Spinal cord (tissue), 10 donors: ENCODE measurements around the gene IRGC. TPM values are rescaled to one million over a fixed set of nuclear protein-coding genes. Genes with fewer than 3 reads are reported as not detected.
A peak's percentile ranks its signal among the peaks of the same experiment; 100 is the strongest.

Source experiments
- DNase-seq, 6 donors: peaks; one replicate each; pipeline versions ENCODE4 v3.0.0 to v3.0.0-alpha.2; 2013 to 2015; ENCODE audit warnings: low spot score in 6 of 6, low read depth in 4 of 6
- H3K27ac ChIP-seq: one replicate; pipeline ENCODE4 v1.5.1; 2013; ENCODE audit warnings: low read depth, low read length, control low read depth
- H3K27me3 ChIP-seq: one replicate; pipeline ENCODE4 v1.6.1; 2013; ENCODE audit warnings: low read length; ENCODE audit not compliant: control insufficient read depth, insufficient read depth
- H3K36me3 ChIP-seq: one replicate; pipeline ENCODE4 v1.6.1; 2013; ENCODE audit warnings: low read length; ENCODE audit not compliant: control insufficient read depth, insufficient read depth
- H3K4me1 ChIP-seq: one replicate; pipeline ENCODE4 v1.6.1; 2013; ENCODE audit warnings: low read length; ENCODE audit not compliant: control insufficient read depth, insufficient read depth
- H3K4me3 ChIP-seq: one replicate; pipeline ENCODE4 v1.5.1; 2013; ENCODE audit warnings: low read depth, low read length, control low read depth
- H3K9me3 ChIP-seq: one replicate; pipeline ENCODE4 v1.6.1; 2013; ENCODE audit warnings: low read length; ENCODE audit not compliant: control insufficient read depth, insufficient read depth
- WGBS: methylation state at CpG from one replicate; pipeline ENCODE4 v1.1.5; 2013; ENCODE audit warnings: missing lambda C conversion rate; ENCODE audit not compliant: insufficient coverage; 5-methylcytosine and 5-hydroxymethylcytosine counted together
- polyA plus RNA-seq, 2 donors: library from polyadenylated mRNA; unstranded; fragments of 120-200 nt; gene quantifications; one replicate each; pipeline ENCODE4 v1.2.1, GENCODE V29; 2013; ENCODE audit not compliant: insufficient read length in 2 of 2
- total RNA-seq, 2 donors: library from RNA; depleted of rRNA in 1 of 2; stranded (reverse); fragments of 120-200 nt in 1 of 2; fragments of >200 nt in 1 of 2; gene quantifications; one replicate each; pipeline versions ENCODE4 v1.2.3 to v1.2.4, GENCODE V29; 2013 to 2014
- donor health status: healthy.

Gene IRGC
- total and polyA plus RNA-seq, 4 donors = not detected

- Histone ChIP-seq H3K36me3 (no peaks in the 10 kb centered on the region), H3K27me3 (no peaks in the 10 kb centered on the region), H3K9me3 (peaks cover 2% of the 10 kb centered on the region), H3K4me1 (peaks cover 11% of the 10 kb centered on the region), H3K4me3 (no peak overlapping the region), H3K27ac (no peak overlapping the region)
- 63% methylated on average over 3 of the region's 3 CpGs for WGBS
- no peak for DNase-seq
These were observed 25.4 kb upstream of the IRGC start for GRCh38 chr19:43690444-43690843.

- H3K9me3 ChIP-seq = peaks cover 2% of the 10 kb centered on the region
- WGBS = 81% methylated on average over 3 of the region's 3 CpGs
- peaks cover 11% of the 10 kb centered on the region for H3K4me1 ChIP-seq
- H3K27ac ChIP-seq = no peak overlapping the region
- DNase-seq = no peak
- no peaks in the 10 kb centered on the region for H3K36me3 ChIP-seq
- H3K4me3 ChIP-seq = no peak overlapping the region
- H3K27me3 ChIP-seq = no peaks in the 10 kb centered on the region
These were observed 25.0 kb upstream of the IRGC start for GRCh38 chr19:43690890-43691289.

- DNase-seq = no peak
- no peaks in the 10 kb centered on the region for H3K36me3 ChIP-seq
- WGBS = 100% methylated on average over 3 of the region's 5 CpGs
These were observed 24.1 kb upstream of the IRGC start for GRCh38 chr19:43691755-43692154.

GRCh38 chr19:43692385-43692784 lies 23.5 kb upstream of the IRGC start:
- no peaks in the 10 kb centered on the region for H3K36me3 ChIP-seq
- H3K4me1 ChIP-seq = peaks cover 6% of the 10 kb centered on the region
- H3K27me3 ChIP-seq = no peaks in the 10 kb centered on the region
- peaks cover 2% of the 10 kb centered on the region for H3K9me3 ChIP-seq
- no peak for DNase-seq
- H3K4me3 ChIP-seq = no peak overlapping the region
- WGBS = 82% methylated on average over 1 of the region's 2 CpGs
- no peak overlapping the region for H3K27ac ChIP-seq

More at GRCh38 chr19:43691755-43692154, 24.1 kb upstream of the IRGC start:
- H3K4me3 ChIP-seq = no peak overlapping the region
- H3K9me3 ChIP-seq = peaks cover 2% of the 10 kb centered on the region
- H3K27ac ChIP-seq = no peak overlapping the region
- peaks cover 11% of the 10 kb centered on the region for H3K4me1 ChIP-seq
- H3K27me3 ChIP-seq = no peaks in the 10 kb centered on the region

- no peak overlapping the region for H3K27ac ChIP-seq
- H3K4me1 ChIP-seq = peaks cover 2% of the 10 kb centered on the region
- no peak for DNase-seq
- no peak overlapping the region for H3K4me3 ChIP-seq
- WGBS = no CpG with 5 or more reads among the region's 4 CpGs
- peaks cover 2% of the 10 kb centered on the region for H3K9me3 ChIP-seq
- H3K36me3 ChIP-seq = no peaks in the 10 kb centered on the region
- H3K27me3 ChIP-seq = no peaks in the 10 kb centered on the region
These were observed 23.0 kb upstream of the IRGC start for GRCh38 chr19:43692877-43693276.

GRCh38 chr19:43694553-43694952 lies 21.3 kb upstream of the IRGC start:
- Histone ChIP-seq H3K9me3 (peaks cover 2% of the 10 kb centered on the region), H3K27ac (no peak overlapping the region), H3K36me3 (no peaks in the 10 kb centered on the region), H3K4me1 (peaks cover 7% of the 10 kb centered on the region), H3K27me3 (no peaks in the 10 kb centered on the region), H3K4me3 (no peak overlapping the region)
- WGBS = 85% methylated on average over 5 of the region's 5 CpGs
- no peak for DNase-seq

GRCh38 chr19:43695985-43696704 lies 19.7 kb upstream of the IRGC start:
- H3K4me3 ChIP-seq = no peak overlapping the region
- peaks cover 21% of the 10 kb centered on the region for H3K4me1 ChIP-seq
- no peaks in the 10 kb centered on the region for H3K27me3 ChIP-seq
- no peak for DNase-seq
- peaks cover 2% of the 10 kb centered on the region for H3K9me3 ChIP-seq
- H3K27ac ChIP-seq = no peak overlapping the region
- 89% methylated on average over 4 of the region's 6 CpGs for WGBS
- no peaks in the 10 kb centered on the region for H3K36me3 ChIP-seq

GRCh38 chr19:43697295-43697694 lies 18.6 kb upstream of the IRGC start:
- Histone ChIP-seq H3K27me3 (no peaks in the 10 kb centered on the region), H3K4me1 (peaks cover 21% of the 10 kb centered on the region), H3K4me3 (no peak overlapping the region), H3K27ac (no peak overlapping the region), H3K36me3 (no peaks in the 10 kb centered on the region), H3K9me3 (peaks cover under 1% of the 10 kb centered on the region)
- DNase-seq = no peak
- WGBS = 87% methylated on average over 3 of the region's 5 CpGs

GRCh38 chr19:43699506-43700394 lies 16.1 kb upstream of the IRGC start:
- peaks cover 21% of the 10 kb centered on the region for H3K4me1 ChIP-seq
- H3K4me3 ChIP-seq = no peak overlapping the region
- H3K9me3 ChIP-seq = no peaks in the 10 kb centered on the region
- H3K36me3 ChIP-seq = no peaks in the 10 kb centered on the region
- no peaks in the 10 kb centered on the region for H3K27me3 ChIP-seq
- 11% methylated on average over 44 of the region's 46 CpGs for WGBS
- peak in 5 of 6 donors; percentile 47 to 89 (median 63) for DNase-seq
- H3K27ac ChIP-seq = no peak overlapping the region
